Caco-2 (cell line): ENCODE results near the gene SORCS2. TPM values are rescaled to one million over a fixed set of nuclear protein-coding genes. Genes with fewer than 3 reads are reported as not detected.

Experiments used
- BruUV-seq: library from RNA; stranded (reverse); fragments of 400-500 nt; replicated peaks from 2 replicates; lab custom pipeline; 2021; lab: Mats Ljungman, UMichigan
- CTCF ChIA-PET: fragments of 300-600 bp; sonication (Branson Sonifier 250); formaldehyde crosslinking; loops from one replicate; lab custom pipeline; 2022; ENCODE audit warnings: antibody characterized with exemption; lab: Charles Lee
- POLR2A ChIA-PET: fragments of 300-600 bp; sonication (Branson Sonifier 250); formaldehyde crosslinking; loops from one replicate; lab custom pipeline; 2022; ENCODE audit warnings: antibody characterized with exemption; lab: Charles Lee
- DNase-seq, 2 experiments: peaks; one replicate each; pipeline versions ENCODE4 v3.0.0 to v3.0.0-alpha.2; 2020 to 2022
- H3K27me3 ChIP-seq: replicated peaks from 2 replicates; pipeline ENCODE4 v1.6.0; 2011; ENCODE audit warnings: low read length; ENCODE audit not compliant: control insufficient read depth, insufficient read depth
- H3K36me3 ChIP-seq: 2 replicates; pipeline ENCODE4 v1.5.1; 2011; ENCODE audit warnings: low read length; ENCODE audit not compliant: control insufficient read depth, insufficient read depth
- H3K4me1 ChIP-seq: fragments of 250-450 bp; sonication (Bioruptor Pico); 2 replicates; pipeline ENCODE4 v1.5.1; 2020; ENCODE audit warnings: mild to moderate bottlenecking
- H3K4me3 ChIP-seq: 2 replicates; pipeline ENCODE4 v1.5.1; 2011; ENCODE audit warnings: low read depth, mild to moderate bottlenecking, control low read depth, low read length
- H3K9me3 ChIP-seq: fragments of 250-450 bp; sonication (Bioruptor Pico); 2 replicates; pipeline ENCODE4 v1.5.1; 2020; ENCODE audit warnings: mild to moderate bottlenecking, moderate library complexity
- H3K27ac Mint-ChIP-seq: one replicate; pipeline ENCODE4 v1.8.0; 2022; ENCODE audit warnings: mixed read lengths; ENCODE audit not compliant: unreplicated experiment
- H3K27me3 Mint-ChIP-seq: one replicate; pipeline ENCODE4 v1.8.0; 2022; ENCODE audit warnings: mixed read lengths; ENCODE audit not compliant: insufficient read depth, unreplicated experiment
- H3K36me3 Mint-ChIP-seq: one replicate; pipeline ENCODE4 v1.8.0; 2022; ENCODE audit warnings: mild to moderate bottlenecking, mixed read lengths; ENCODE audit not compliant: insufficient read depth, unreplicated experiment
- H3K4me1 Mint-ChIP-seq: one replicate; pipeline ENCODE4 v1.8.0; 2022; ENCODE audit warnings: low read depth, mixed read lengths; ENCODE audit not compliant: unreplicated experiment
- H3K4me3 Mint-ChIP-seq: one replicate; pipeline ENCODE4 v1.8.0; 2022; ENCODE audit warnings: mild to moderate bottlenecking, moderate library complexity, mixed read lengths; ENCODE audit not compliant: unreplicated experiment
- H3K9me3 Mint-ChIP-seq: one replicate; pipeline ENCODE4 v1.8.0; 2022; ENCODE audit warnings: mixed read lengths; ENCODE audit not compliant: unreplicated experiment
- CTCF ChIP-seq, 2 experiments: fragments of 200-600 bp in 1 of 2; IDR thresholded peaks; 1 replicate in 1 of 2; 2 replicates in 1 of 2; pipeline versions ENCODE4 v1.5.1 to v1.8.0; 2011 to 2022; ENCODE audit warnings: antibody characterized with exemption in 1 of 2, control low read depth in 1 of 2, inconsistent platforms in 1 of 2, low read depth in 1 of 2, low read length in 1 of 2, mild to moderate bottlenecking in 1 of 2, moderate library complexity in 1 of 2; ENCODE audit not compliant: insufficient read depth in 1 of 2, severe bottlenecking in 1 of 2, unreplicated experiment in 1 of 2
- intact Hi-C: fragments of 100-400 bp; cut with micrococcal nuclease; formaldehyde crosslinking; loops from one replicate; pipeline ENCODE4 v1.10.0; 2022; ENCODE audit not compliant: unreplicated experiment
- total RNA-seq: library from RNA; stranded (reverse); gene quantifications from 2 replicates; pipeline ENCODE4 v1.2.3, GENCODE V29; 2022

Gene SORCS2
- total RNA-seq, 1 experiment from 2014 or later: 1.6 TPM

GRCh38 chr4:7675612-7676320 is 483.4 kb downstream of the SORCS2 start:
- Mint-ChIP-seq H3K27me3 (no peaks in the 10 kb centered on the region), H3K27ac (no peak overlapping the region), H3K36me3 (no peaks in the 10 kb centered on the region), H3K4me3 (no peak overlapping the region), H3K9me3 (peaks cover 1% of the 10 kb centered on the region), H3K4me1 (no peaks in the 10 kb centered on the region)
- H3K36me3 ChIP-seq: no peaks in the 10 kb centered on the region
- intact Hi-C loops: no loop called here
- H3K4me3 ChIP-seq: no peak overlapping the region
- no peaks in the 10 kb centered on the region for H3K9me3 ChIP-seq
- no peak for DNase-seq
- no peaks in the 10 kb centered on the region for H3K4me1 ChIP-seq
- BruUV-seq: no TSS peak
- TF ChIP-seq CTCF (IDR thresholded peaks at IDR 0.05; ENCODE audit: insufficient read depth in 1 of 2, low read depth in 1 of 2, low read length in 1 of 2, severe bottlenecking in 1 of 2, unreplicated experiment in 1 of 2): no peak
- H3K27me3 ChIP-seq: no peaks in the 10 kb centered on the region
- POLR2A ChIA-PET: no interaction called here
- CTCF ChIA-PET: no interaction called here

GRCh38 chr4:7676398-7676922 is 484.1 kb downstream of the SORCS2 start:
- BruUV-seq: no TSS peak
- no peaks in the 10 kb centered on the region for H3K27me3 ChIP-seq
- no peaks in the 10 kb centered on the region for H3K36me3 ChIP-seq
- Mint-ChIP-seq H3K27ac (no peak overlapping the region), H3K36me3 (no peaks in the 10 kb centered on the region), H3K4me3 (no peak overlapping the region), H3K9me3 (peaks cover 8% of the 10 kb centered on the region), H3K4me1 (no peaks in the 10 kb centered on the region), H3K27me3 (no peaks in the 10 kb centered on the region)
- ChIA-PET POLR2A (no interaction called here), CTCF (no interaction called here)
- intact Hi-C loops: no loop called here
- DNase-seq: no peak
- no peak overlapping the region for H3K4me3 ChIP-seq
- H3K4me1 ChIP-seq: no peaks in the 10 kb centered on the region
- TF ChIP-seq CTCF (IDR thresholded peaks at IDR 0.05; ENCODE audit: insufficient read depth in 1 of 2, low read depth in 1 of 2, low read length in 1 of 2, severe bottlenecking in 1 of 2, unreplicated experiment in 1 of 2): no peak
- H3K9me3 ChIP-seq: peaks cover 2% of the 10 kb centered on the region; the same call in 1 of the 2 replicates

GRCh38 chr4:7677086-7677485 is 484.7 kb downstream of the SORCS2 start:
- ChIA-PET CTCF (no interaction called here), POLR2A (no interaction called here)
- no peaks in the 10 kb centered on the region for H3K27me3 Mint-ChIP-seq
- H3K4me3 Mint-ChIP-seq: no peak overlapping the region
- Histone ChIP-seq H3K27me3 (no peaks in the 10 kb centered on the region; the same call in 1 of the 2 replicates), H3K4me1 (no peaks in the 10 kb centered on the region), H3K9me3 (peaks cover 6% of the 10 kb centered on the region; the same call in 1 of the 2 replicates), H3K4me3 (no peak overlapping the region), H3K36me3 (no peaks in the 10 kb centered on the region)
- H3K27ac Mint-ChIP-seq: no peak overlapping the region
- TF ChIP-seq CTCF (IDR thresholded peaks at IDR 0.05; ENCODE audit: insufficient read depth in 1 of 2, low read depth in 1 of 2, low read length in 1 of 2, severe bottlenecking in 1 of 2, unreplicated experiment in 1 of 2): no peak
- no peaks in the 10 kb centered on the region for H3K4me1 Mint-ChIP-seq
- H3K36me3 Mint-ChIP-seq: no peaks in the 10 kb centered on the region
- H3K9me3 Mint-ChIP-seq: peaks cover 9% of the 10 kb centered on the region
- intact Hi-C loops: no loop called here
- no peak for DNase-seq
- no TSS peak for BruUV-seq
